HEK293 (cell line): ENCODE measurements around the gene ARHGEF40.

Experiments
- CTCF ChIA-PET: fragments of 350-600 bp; formaldehyde crosslinking; extraction: SDS; loops from one replicate; lab custom pipeline; 2021; ENCODE audit warnings: antibody characterized with exemption; lab: Yijun Ruan, JAX
- POLR2A ChIA-PET: fragments of 300-600 bp; formaldehyde crosslinking; extraction: SDS; loops from one replicate; lab custom pipeline; 2020; ENCODE audit warnings: antibody characterized with exemption, inconsistent platforms; lab: Yijun Ruan, JAX
- H3K27ac ChIP-seq: fragments of 200-500 bp; sonication (Bioruptor generic); 2 replicates; pipeline ENCODE4 v1.5.1; 2014; ENCODE audit warnings: low read depth, low read length, control low read depth, inconsistent platforms; ENCODE audit errors: extremely low read depth
- H3K36me3 ChIP-seq, 2 experiments: fragments of 200-500 bp in 1 of 2; sonication (Bioruptor generic) in 1 of 2; 1 replicate in 1 of 2; 2 replicates in 1 of 2; pipeline ENCODE4 v1.5.1; 2014 to 2017; ENCODE audit warnings: inconsistent platforms in 2 of 2, low read length in 2 of 2; ENCODE audit not compliant: control insufficient read depth in 2 of 2, insufficient read depth in 1 of 2
- H3K4me1 ChIP-seq: fragments of 200-500 bp; sonication (Bioruptor generic); 2 replicates; pipeline ENCODE4 v1.5.1; 2014; ENCODE audit warnings: mild to moderate bottlenecking, low read length, inconsistent platforms; ENCODE audit not compliant: control insufficient read depth, insufficient read depth
- H3K4me3 ChIP-seq: 2 replicates; pipeline ENCODE4 v1.5.1; 2011; ENCODE audit warnings: low read depth, mild to moderate bottlenecking, control low read depth, low read length, moderate library complexity
- H3K9me3 ChIP-seq: fragments of 200-500 bp; sonication (Bioruptor generic); 2 replicates; pipeline ENCODE4 v1.5.1; 2014; ENCODE audit warnings: low read depth, low read length, inconsistent platforms; ENCODE audit not compliant: control insufficient read depth, insufficient read depth
- GLIS1 ChIP-seq: fragments of 450-650 bp; formaldehyde crosslinking; IDR thresholded peaks from 2 replicates; pipeline ENCODE4 v1.5.1; 2016; ENCODE audit warnings: missing biosample characterization, missing genetic modification characterization
- KLF8 ChIP-seq: fragments of 450-650 bp; formaldehyde crosslinking; IDR thresholded peaks from 2 replicates; pipeline ENCODE4 v1.5.1; 2016; ENCODE audit warnings: missing biosample characterization, missing genetic modification characterization
- KLF9 ChIP-seq: fragments of 450-650 bp; formaldehyde crosslinking; IDR thresholded peaks from 2 replicates; pipeline ENCODE4 v1.5.1; 2016; ENCODE audit warnings: missing biosample characterization, missing genetic modification characterization, low read depth
- MEIS1 ChIP-seq: sonication (generic); formaldehyde crosslinking; IDR thresholded peaks from 2 replicates; pipeline ENCODE4 v1.8.1; 2022; ENCODE audit warnings: missing genetic modification reagents, mild to moderate bottlenecking, borderline replicate concordance
- OVOL3 ChIP-seq: fragments of 450-650 bp; formaldehyde crosslinking; IDR thresholded peaks from 2 replicates; pipeline ENCODE4 v1.5.1; 2016; ENCODE audit warnings: missing biosample characterization, missing genetic modification characterization
- PRDM4 ChIP-seq: fragments of 450-650 bp; formaldehyde crosslinking; IDR thresholded peaks from 2 replicates; pipeline ENCODE4 v1.5.1; 2017; ENCODE audit warnings: missing biosample characterization, missing genetic modification characterization
- SETDB1 ChIP-seq: IDR thresholded peaks from one replicate; pipeline ENCODE4 v1.6.1; 2017; ENCODE audit warnings: mild to moderate bottlenecking, low read length, moderate library complexity, mixed read lengths; ENCODE audit not compliant: insufficient read length
- SP7 ChIP-seq: fragments of 450-650 bp; formaldehyde crosslinking; IDR thresholded peaks from 2 replicates; pipeline ENCODE4 v1.5.1; 2016; ENCODE audit warnings: missing biosample characterization, missing genetic modification characterization
- ZBTB1 ChIP-seq: fragments of 450-650 bp; formaldehyde crosslinking; IDR thresholded peaks from 2 replicates; pipeline ENCODE4 v1.5.1; 2016; ENCODE audit warnings: missing biosample characterization, missing genetic modification characterization
- ZBTB11 ChIP-seq: fragments of 450-650 bp; formaldehyde crosslinking; conservative IDR thresholded peaks from 2 replicates; pipeline ENCODE4 v1.5.1; 2016; ENCODE audit warnings: low read depth, missing biosample characterization, missing genetic modification characterization
- ZBTB20 ChIP-seq: fragments of 450-650 bp; formaldehyde crosslinking; IDR thresholded peaks from 2 replicates; pipeline ENCODE4 v1.5.1; 2016; ENCODE audit warnings: missing biosample characterization, missing genetic modification characterization
- ZBTB48 ChIP-seq: fragments of 450-650 bp; formaldehyde crosslinking; IDR thresholded peaks from 2 replicates; pipeline ENCODE4 v1.5.1; 2016; ENCODE audit warnings: missing biosample characterization, missing genetic modification characterization
- ZBTB8A ChIP-seq: fragments of 450-650 bp; formaldehyde crosslinking; IDR thresholded peaks from 2 replicates; pipeline ENCODE4 v1.5.1; 2016; ENCODE audit warnings: missing biosample characterization, missing genetic modification characterization
- ZNF132 ChIP-seq: fragments of 450-650 bp; formaldehyde crosslinking; IDR thresholded peaks from 2 replicates; pipeline ENCODE4 v1.5.1; 2017; ENCODE audit warnings: missing biosample characterization, missing genetic modification characterization, borderline replicate concordance
- ZNF324 ChIP-seq: fragments of 450-650 bp; formaldehyde crosslinking; IDR thresholded peaks from 2 replicates; pipeline ENCODE4 v1.5.1; 2016; ENCODE audit warnings: missing biosample characterization, missing genetic modification characterization
- ZNF335 ChIP-seq: fragments of 450-650 bp; formaldehyde crosslinking; conservative IDR thresholded peaks from 2 replicates; pipeline ENCODE4 v1.5.1; 2016; ENCODE audit warnings: missing biosample characterization, missing genetic modification characterization
- ZNF350 ChIP-seq: fragments of 450-650 bp; formaldehyde crosslinking; IDR thresholded peaks from 2 replicates; pipeline ENCODE4 v1.5.0; 2017; ENCODE audit warnings: missing biosample characterization, mild to moderate bottlenecking, missing genetic modification characterization
- ZNF366 ChIP-seq: fragments of 450-650 bp; formaldehyde crosslinking; conservative IDR thresholded peaks from 2 replicates; pipeline ENCODE4 v1.5.1; 2016; ENCODE audit warnings: missing biosample characterization, missing genetic modification characterization
- ZNF571 ChIP-seq: fragments of 450-650 bp; formaldehyde crosslinking; IDR thresholded peaks from 2 replicates; pipeline ENCODE4 v1.5.0; 2017; ENCODE audit warnings: missing biosample characterization, missing genetic modification characterization
- ZNF610 ChIP-seq: fragments of 450-650 bp; formaldehyde crosslinking; IDR thresholded peaks from 2 replicates; pipeline ENCODE4 v1.5.1; 2016; ENCODE audit warnings: missing biosample characterization, missing genetic modification characterization, borderline replicate concordance
- ZNF670 ChIP-seq: fragments of 450-650 bp; formaldehyde crosslinking; IDR thresholded peaks from 2 replicates; pipeline ENCODE4 v1.5.1; 2016; ENCODE audit warnings: missing biosample characterization, missing genetic modification characterization, low read depth
- ZSCAN30 ChIP-seq: fragments of 450-650 bp; IDR thresholded peaks from 2 replicates; pipeline ENCODE4 v1.5.1; 2018; ENCODE audit warnings: missing biosample characterization, mild to moderate bottlenecking, missing genetic modification characterization, moderate library complexity

Gene ARHGEF40

GRCh38 chr14:21105095-21105494 is 35.0 kb downstream of the ARHGEF40 start:
- H3K4me3 ChIP-seq, result no peak overlapping the region
- TF ChIP-seq KLF9 (tag by site-specific recombination) (no peak), ZNF571 (tag by site-specific recombination) (no peak), OVOL3 (no peak), ZBTB8A (tag by site-specific recombination) (no peak), ZBTB1 (tag by site-specific recombination) (no peak), PRDM4 (tag by site-specific recombination) (no peak)
- no peaks in the 10 kb centered on the region for H3K9me3 ChIP-seq
- CTCF ChIA-PET, result interaction anchor here (0.6 to 10.4 kb wide), 31 partner anchors 8 to 1227 kb away, joined by 3 to 175 read pairs (median 6); partner anchors contain the start of gene ARHGEF40
- peak overlapping the region; percentile 99; the same call in 1 of the 2 replicates for H3K27ac ChIP-seq
- H3K36me3 ChIP-seq, result no peaks in the 10 kb centered on the region
- POLR2A ChIA-PET, result interaction anchor here (0.5 to 3.2 kb wide), 8 partner anchors 9 to 90 kb away, joined by 3 to 29 read pairs (median 8); partner anchors contain the start of gene ARHGEF40
- H3K4me1 ChIP-seq, result peaks cover 16% of the 10 kb centered on the region

GRCh38 chr14:21106176-21106497 is 36.0 kb downstream of the ARHGEF40 start:
- no peak for TF ChIP-seq MEIS1 (CRISPR knock-in tag)
- POLR2A ChIA-PET, result interaction anchor here (3.2 kb wide), 1 partner anchor 35 kb away, joined by 29 read pairs; the partner anchor contains the start of gene ARHGEF40
- no peaks in the 10 kb centered on the region for H3K36me3 ChIP-seq
- no peak overlapping the region for H3K4me3 ChIP-seq
- H3K9me3 ChIP-seq, result no peaks in the 10 kb centered on the region
- CTCF ChIA-PET, result interaction anchor here (1.4 to 10.4 kb wide), 9 partner anchors 9 to 93 kb away, joined by 5 to 175 read pairs (median 23); partner anchors contain the start of gene ARHGEF40
- H3K27ac ChIP-seq, result no peak overlapping the region
- peaks cover 16% of the 10 kb centered on the region for H3K4me1 ChIP-seq

GRCh38 chr14:21106498-21107282 is 36.6 kb downstream of the ARHGEF40 start:
- H3K36me3 ChIP-seq, result no peaks in the 10 kb centered on the region
- ChIA-PET POLR2A (no interaction called here), CTCF (interaction anchor here (0.6 to 10.4 kb wide), 10 partner anchors 9 to 136 kb away, joined by 3 to 175 read pairs (median 12); partner anchors contain the start of gene ARHGEF40)
- TF ChIP-seq SETDB1 (no peak), GLIS1 (tag by site-specific recombination) (0 out of 2 replicates have a peak, but pooled peaks have one; percentile 26), ZNF132 (tag by site-specific recombination) (no peak), ZNF610 (tag by site-specific recombination) (peak; percentile 42; the same call in 1 of the 2 replicates), KLF8 (tag by site-specific recombination) (no peak), SP7 (tag by site-specific recombination) (peak; percentile 12; the same call in 1 of the 2 replicates), ZSCAN30 (tag by site-specific recombination) (no peak), ZBTB11 (no peak), ZBTB48 (peak; percentile 46), ZNF350 (tag by site-specific recombination) (no peak), ZNF670 (no peak), ZNF324 (0 out of 2 replicates have a peak, but pooled peaks have one; percentile 30), ZNF366 (tag by site-specific recombination) (0 out of 2 replicates have a peak, but pooled peaks have one; percentile 10), ZBTB20 (tag by site-specific recombination) (peak; percentile 55; the same call in 1 of the 2 replicates), ZNF335 (tag by site-specific recombination) (peak; percentile 76)

More at GRCh38 chr14:21106498-21107282, 36.6 kb downstream of the ARHGEF40 start:
- Histone ChIP-seq H3K4me1 (peaks cover 16% of the 10 kb centered on the region), H3K9me3 (no peaks in the 10 kb centered on the region), H3K4me3 (no peak overlapping the region), H3K27ac (peak overlapping the region; percentile 32)
